Measurements from ENCODE around the gene GFM2.
A peak's percentile ranks its signal among the peaks of the same experiment; 100 is the strongest.
"Not testable (repeated sequence)": the region's sequence is repeated elsewhere in the genome, so short reads cannot be mapped to it uniquely, and the experiment has no call there.

The GFM2 gene

GRCh38 chr5:74767579-74767913 is 629 bp upstream of the GFM2 start:
- H3K36me3 ChIP-seq (ENCODE audit: control insufficient read depth, insufficient read depth, low read length), result peaks cover 50% of the 10 kb centered on the region
- no peaks in the 10 kb centered on the region for H3K27me3 ChIP-seq (ENCODE audit: control insufficient read depth, insufficient read depth, low read length)
- H3K9ac ChIP-seq (ENCODE audit: low read depth, low read length), result peak overlapping the region; percentile 60
- peaks cover 5% of the 10 kb centered on the region; the same call in 1 of the 2 replicates for H3K4me1 ChIP-seq (ENCODE audit: control insufficient read depth, insufficient read depth, low read length)
- H3K9me3 ChIP-seq (ENCODE audit: control insufficient read depth, insufficient read depth, low read length), result no peaks in the 10 kb centered on the region
- peak overlapping the region; percentile 63 for H3K27ac ChIP-seq (ENCODE audit: low read depth, low read length)
- peak overlapping the region; percentile 99 for H3K4me3 ChIP-seq (ENCODE audit: low read depth, low read length)

- no peaks in the 10 kb centered on the region for H3K9me3 ChIP-seq (ENCODE audit: control insufficient read depth, insufficient read depth, low read length)
- peaks cover 5% of the 10 kb centered on the region; the same call in 1 of the 2 replicates for H3K4me1 ChIP-seq (ENCODE audit: control insufficient read depth, insufficient read depth, low read length)
- H3K9ac ChIP-seq (ENCODE audit: low read depth, low read length), result peak overlapping the region; percentile 62
- H3K27me3 ChIP-seq (ENCODE audit: control insufficient read depth, insufficient read depth, low read length), result no peaks in the 10 kb centered on the region
- H3K36me3 ChIP-seq (ENCODE audit: control insufficient read depth, insufficient read depth, low read length), result peaks cover 57% of the 10 kb centered on the region
- H3K4me3 ChIP-seq (ENCODE audit: low read depth, low read length), result peak overlapping the region; percentile 99
- peak overlapping the region; percentile 84 for H3K27ac ChIP-seq (ENCODE audit: low read depth, low read length)
Measured at GRCh38 chr5:74766418-74766848, 484 bp downstream of the GFM2 start.

- Histone ChIP-seq H3K27me3 (ENCODE audit: control insufficient read depth, insufficient read depth, low read length) (no peaks in the 10 kb centered on the region), H3K9ac (ENCODE audit: low read depth, low read length) (peak overlapping the region; percentile 38; the same call in 1 of the 2 replicates), H3K36me3 (ENCODE audit: control insufficient read depth, insufficient read depth, low read length) (peaks cover 53% of the 10 kb centered on the region), H3K4me1 (ENCODE audit: control insufficient read depth, insufficient read depth, low read length) (peaks cover 5% of the 10 kb centered on the region; the same call in 1 of the 2 replicates), H3K9me3 (ENCODE audit: control insufficient read depth, insufficient read depth, low read length) (no peaks in the 10 kb centered on the region), H3K27ac (ENCODE audit: low read depth, low read length) (no peak overlapping the region), H3K4me3 (ENCODE audit: low read depth, low read length) (peak overlapping the region; percentile 99)
Measured at GRCh38 chr5:74765929-74766328, 988 bp downstream of the GFM2 start.

GRCh38 chr5:74765201-74765600 is 1.7 kb downstream of the GFM2 start:
- H3K27me3 ChIP-seq (ENCODE audit: control insufficient read depth, insufficient read depth, low read length), result no peaks in the 10 kb centered on the region
- 0 out of 2 replicates have a peak overlapping the region, but pooled peaks have one; percentile 99 for H3K4me3 ChIP-seq (ENCODE audit: low read depth, low read length)
- H3K36me3 ChIP-seq (ENCODE audit: control insufficient read depth, insufficient read depth, low read length), result peaks cover 53% of the 10 kb centered on the region
- peaks cover 5% of the 10 kb centered on the region; the same call in 1 of the 2 replicates for H3K4me1 ChIP-seq (ENCODE audit: control insufficient read depth, insufficient read depth, low read length)
- no peaks in the 10 kb centered on the region for H3K9me3 ChIP-seq (ENCODE audit: control insufficient read depth, insufficient read depth, low read length)
- H3K9ac ChIP-seq (ENCODE audit: low read depth, low read length), result no peak overlapping the region
- no peak overlapping the region for H3K27ac ChIP-seq (ENCODE audit: low read depth, low read length)

GRCh38 chr5:74763504-74763903 is 3.4 kb downstream of the GFM2 start:
- Histone ChIP-seq H3K4me3 (ENCODE audit: low read depth, low read length) (no peak overlapping the region), H3K27me3 (ENCODE audit: control insufficient read depth, insufficient read depth, low read length) (no peaks in the 10 kb centered on the region), H3K9me3 (ENCODE audit: control insufficient read depth, insufficient read depth, low read length) (no peaks in the 10 kb centered on the region), H3K27ac (ENCODE audit: low read depth, low read length) (no peak overlapping the region), H3K9ac (ENCODE audit: low read depth, low read length) (no peak overlapping the region), H3K4me1 (ENCODE audit: control insufficient read depth, insufficient read depth, low read length) (peaks cover 5% of the 10 kb centered on the region; the same call in 1 of the 2 replicates), H3K36me3 (ENCODE audit: control insufficient read depth, insufficient read depth, low read length) (peaks cover 53% of the 10 kb centered on the region)

- Histone ChIP-seq H3K36me3 (ENCODE audit: control insufficient read depth, insufficient read depth, low read length) (peaks cover 62% of the 10 kb centered on the region), H3K27ac (ENCODE audit: low read depth, low read length) (no peak overlapping the region), H3K9ac (ENCODE audit: low read depth, low read length) (no peak overlapping the region)
Measured at GRCh38 chr5:74762599-74762998, 4.3 kb downstream of the GFM2 start.

GRCh38 chr5:74761241-74761640 is 5.7 kb downstream of the GFM2 start:
- Histone ChIP-seq H3K4me1 (ENCODE audit: control insufficient read depth, insufficient read depth, low read length) (no peaks in the 10 kb centered on the region), H3K36me3 (ENCODE audit: control insufficient read depth, insufficient read depth, low read length) (peaks cover 74% of the 10 kb centered on the region), H3K27me3 (ENCODE audit: control insufficient read depth, insufficient read depth, low read length) (no peaks in the 10 kb centered on the region), H3K4me3 (ENCODE audit: low read depth, low read length) (no peak overlapping the region), H3K9me3 (ENCODE audit: control insufficient read depth, insufficient read depth, low read length) (no peaks in the 10 kb centered on the region), H3K27ac (ENCODE audit: low read depth, low read length) (no peak overlapping the region), H3K9ac (ENCODE audit: low read depth, low read length) (no peak overlapping the region)

More at GRCh38 chr5:74762599-74762998, 4.3 kb downstream of the GFM2 start:
- no peaks in the 10 kb centered on the region for H3K27me3 ChIP-seq (ENCODE audit: control insufficient read depth, insufficient read depth, low read length)
- H3K4me1 ChIP-seq (ENCODE audit: control insufficient read depth, insufficient read depth, low read length), result no peaks in the 10 kb centered on the region
- H3K4me3 ChIP-seq (ENCODE audit: low read depth, low read length), result no peak overlapping the region
- H3K9me3 ChIP-seq (ENCODE audit: control insufficient read depth, insufficient read depth, low read length), result no peaks in the 10 kb centered on the region

GRCh38 chr5:74748742-74749141 is 18.2 kb downstream of the GFM2 start:
- not testable (repeated sequence) for H3K9me3 ChIP-seq (ENCODE audit: control insufficient read depth, insufficient read depth, low read length); H3K9ac ChIP-seq (ENCODE audit: low read depth, low read length); H3K27me3 ChIP-seq (ENCODE audit: control insufficient read depth, insufficient read depth, low read length); H3K27ac ChIP-seq (ENCODE audit: low read depth, low read length); H3K4me1 ChIP-seq (ENCODE audit: control insufficient read depth, insufficient read depth, low read length); H3K4me3 ChIP-seq (ENCODE audit: low read depth, low read length)
- H3K36me3 ChIP-seq (ENCODE audit: control insufficient read depth, insufficient read depth, low read length), result peaks cover 69% of the 10 kb centered on the region

GRCh38 chr5:74738406-74738805 is 28.5 kb downstream of the GFM2 start:
- peaks cover 88% of the 10 kb centered on the region for H3K36me3 ChIP-seq (ENCODE audit: control insufficient read depth, insufficient read depth, low read length)

GRCh38 chr5:74736759-74737158 is 30.2 kb downstream of the GFM2 start:
- no peak overlapping the region for H3K4me3 ChIP-seq (ENCODE audit: low read depth, low read length)
- H3K27me3 ChIP-seq (ENCODE audit: control insufficient read depth, insufficient read depth, low read length), result no peaks in the 10 kb centered on the region
- H3K9me3 ChIP-seq (ENCODE audit: control insufficient read depth, insufficient read depth, low read length), result no peaks in the 10 kb centered on the region
- no peaks in the 10 kb centered on the region for H3K4me1 ChIP-seq (ENCODE audit: control insufficient read depth, insufficient read depth, low read length)
- H3K9ac ChIP-seq (ENCODE audit: low read depth, low read length), result no peak overlapping the region
- H3K36me3 ChIP-seq (ENCODE audit: control insufficient read depth, insufficient read depth, low read length), result peaks cover 96% of the 10 kb centered on the region
- no peak overlapping the region for H3K27ac ChIP-seq (ENCODE audit: low read depth, low read length)

More at GRCh38 chr5:74738406-74738805, 28.5 kb downstream of the GFM2 start:
- H3K27ac ChIP-seq (ENCODE audit: low read depth, low read length), result no peak overlapping the region
- no peaks in the 10 kb centered on the region for H3K9me3 ChIP-seq (ENCODE audit: control insufficient read depth, insufficient read depth, low read length)
- H3K27me3 ChIP-seq (ENCODE audit: control insufficient read depth, insufficient read depth, low read length), result no peaks in the 10 kb centered on the region
- H3K9ac ChIP-seq (ENCODE audit: low read depth, low read length), result no peak overlapping the region
- H3K4me3 ChIP-seq (ENCODE audit: low read depth, low read length), result no peak overlapping the region
- H3K4me1 ChIP-seq (ENCODE audit: control insufficient read depth, insufficient read depth, low read length), result no peaks in the 10 kb centered on the region

- Histone ChIP-seq H3K36me3 (ENCODE audit: control insufficient read depth, insufficient read depth, low read length) (peaks cover 70% of the 10 kb centered on the region), H3K27me3 (ENCODE audit: control insufficient read depth, insufficient read depth, low read length) (no peaks in the 10 kb centered on the region), H3K9me3 (ENCODE audit: control insufficient read depth, insufficient read depth, low read length) (no peaks in the 10 kb centered on the region), H3K9ac (ENCODE audit: low read depth, low read length) (no peak overlapping the region), H3K27ac (ENCODE audit: low read depth, low read length) (no peak overlapping the region), H3K4me1 (ENCODE audit: control insufficient read depth, insufficient read depth, low read length) (no peaks in the 10 kb centered on the region), H3K4me3 (ENCODE audit: low read depth, low read length) (no peak overlapping the region)
Measured at GRCh38 chr5:74725331-74725730, 41.6 kb downstream of the GFM2 start.
